ENCODE measurements around the gene RICTOR. TPM values are rescaled to one million over a fixed set of nuclear protein-coding genes. Genes with fewer than 3 reads are reported as not detected.

RICTOR gene
- total and polyA plus RNA-seq, 9 of the 15 experiments (the other 6 are each of a cell fraction or from before 2014, with no cell fraction given): 13.9 to 46.6 (median 22.6) TPM

GRCh38 chr5:39116344-39117170 lies 42.4 kb upstream of the RICTOR start (continued):
- no peak for TF ChIP-seq HEY1 (CRISPR knock-in tag; IDR thresholded peaks at IDR 0.05; ENCODE audit: borderline replicate concordance)
- 0 out of 4 replicates have a peak, but pooled peaks of 1 of the 2 experiments have one; percentile 40 for TF ChIP-seq UBTF (IDR thresholded peaks at IDR 0.05; ENCODE audit: borderline replicate concordance in 1 of 2, low read depth in 2 of 2, low read length in 2 of 2)
- TF ChIP-seq SNRNP70 (optimal IDR thresholded peaks at IDR 0.05; ENCODE audit: low read depth, low read length): no peak
- TF ChIP-seq HMGXB4 (CRISPR knock-in tag; IDR thresholded peaks at IDR 0.05): no peak
- no peak for TF ChIP-seq SAP30 (IDR thresholded peaks at IDR 0.05; ENCODE audit: borderline replicate concordance, insufficient read depth, low read depth, low read length, poor library complexity, severe bottlenecking)
- no peak for TF ChIP-seq HLTF (IDR thresholded peaks at IDR 0.05)
- peak; percentile 78 for TF ChIP-seq ATF7 (IDR thresholded peaks at IDR 0.05)
- peak; percentile 11; the same call in 1 of the 2 replicates for TF ChIP-seq ZNF592 (IDR thresholded peaks at IDR 0.05)
- TF ChIP-seq RBM17 (IDR thresholded peaks at IDR 0.05; ENCODE audit: borderline replicate concordance, low read depth, low read length): no peak
- TF ChIP-seq ZNF384 (IDR thresholded peaks at IDR 0.05; ENCODE audit: low read depth, low read length): no peak
- peak; percentile 82 for TF ChIP-seq SMARCA4 (IDR thresholded peaks at IDR 0.05)
- TF ChIP-seq MTA2 (IDR thresholded peaks at IDR 0.05; ENCODE audit: low read depth): no peak
- no peak for TF ChIP-seq NR2F6 (CRISPR knock-in tag; IDR thresholded peaks at IDR 0.05)
- TF ChIP-seq MCM5 (IDR thresholded peaks at IDR 0.05; ENCODE audit: low read depth): no peak
- no peak for TF ChIP-seq PHF20 (IDR thresholded peaks at IDR 0.05; ENCODE audit: partially characterized antibody)
- no peak for TF ChIP-seq FOXM1 (IDR thresholded peaks at IDR 0.05; ENCODE audit: low read depth)
- no peak for TF ChIP-seq FOXM1 (CRISPR knock-in tag; IDR thresholded peaks at IDR 0.05; ENCODE audit: low read depth)
